RCC 7860 (cell line): ENCODE results near the gene UBA7.

Experiments
- DNase-seq: peaks from one replicate; pipeline ENCODE4 v3.0.0-alpha.2; 2015; ENCODE audit warnings: low spot score
- FAIRE-seq: peaks from 2 replicates; lab custom pipeline; 2012; peaks lifted over from hg19 to GRCh38; lab: Jason Lieb, UNC

Gene UBA7

GRCh38 chr3:49805367-49805782 is 8.4 kb downstream of the UBA7 start:
- DNase-seq (no peak), FAIRE-seq (no peak)

GRCh38 chr3:49804141-49805041 is 9.4 kb downstream of the UBA7 start:
- DNase-seq = no peak
- no peak for FAIRE-seq

GRCh38 chr3:49803465-49804140 is 10.2 kb downstream of the UBA7 start:
- DNase-seq = no peak
- no peak for FAIRE-seq

- FAIRE-seq = no peak
- peak; percentile 52 for DNase-seq
Measured at GRCh38 chr3:49802719-49803464, 10.9 kb downstream of the UBA7 start, which contains the start of gene INKA1. Gene INKA1 (plus strand): TSS chr3:49803261. CDS start chr3:49803393, 132 bp downstream.

- DNase-seq (no peak), FAIRE-seq (no peak)
Measured at GRCh38 chr3:49801160-49801559, 12.6 kb downstream of the UBA7 start.

GRCh38 chr3:49799761-49800160 is 14.0 kb downstream of the UBA7 start, which contains the start of gene CDHR4:
Gene CDHR4 (minus strand): TSS chr3:49799873. CDS start chr3:49799812, 61 bp downstream.
- peak; percentile 46 for DNase-seq
- FAIRE-seq = no peak

- FAIRE-seq (no peak), DNase-seq (no peak)
Measured at GRCh38 chr3:49799105-49799504, 14.6 kb downstream of the UBA7 start.

- no peak for DNase-seq
- no peak for FAIRE-seq
Measured at GRCh38 chr3:49794926-49795905, 18.5 kb downstream of the UBA7 start.

GRCh38 chr3:49794431-49794830 is 19.3 kb downstream of the UBA7 start:
- DNase-seq (no peak), FAIRE-seq (no peak)

- FAIRE-seq (no peak), DNase-seq (no peak)
Measured at GRCh38 chr3:49793486-49794085, 20.2 kb downstream of the UBA7 start.

- FAIRE-seq = no peak
Measured at GRCh38 chr3:49792371-49793150, 21.2 kb downstream of the UBA7 start.

GRCh38 chr3:49791571-49791970 is 22.2 kb downstream of the UBA7 start:
- no peak for FAIRE-seq

More at GRCh38 chr3:49792371-49793150, 21.2 kb downstream of the UBA7 start:
- no peak for DNase-seq

GRCh38 chr3:49790626-49791411 is 22.9 kb downstream of the UBA7 start:
- DNase-seq (no peak), FAIRE-seq (no peak)

More at GRCh38 chr3:49791571-49791970, 22.2 kb downstream of the UBA7 start:
- no peak for DNase-seq

- no peak for FAIRE-seq
- no peak for DNase-seq
Measured at GRCh38 chr3:49788056-49788455, 25.7 kb downstream of the UBA7 start.

- FAIRE-seq = no peak
- no peak for DNase-seq
Measured at GRCh38 chr3:49787536-49787935, 26.2 kb downstream of the UBA7 start.

GRCh38 chr3:49787182-49787464 is 26.6 kb downstream of the UBA7 start:
- DNase-seq (no peak), FAIRE-seq (no peak)

- FAIRE-seq = peak; percentile 87
- peak; percentile 99 for DNase-seq
Measured at GRCh38 chr3:49786357-49787181, 27.2 kb downstream of the UBA7 start, which contains the start of gene IP6K1. Gene IP6K1 (minus strand): TSS chr3:49786542. CDS start chr3:49748040, 38,502 bp downstream.
